HuH-7 (cell line): ENCODE results near the gene RSPO3.

Experiments
- DNase-seq: peaks from one replicate; pipeline ENCODE4 v3.0.0; 2011; ENCODE audit warnings: low spot score

Gene RSPO3

GRCh38 chr6:127162836-127163235 is 44.4 kb downstream of the RSPO3 start:
- no peak for DNase-seq

DNA sequence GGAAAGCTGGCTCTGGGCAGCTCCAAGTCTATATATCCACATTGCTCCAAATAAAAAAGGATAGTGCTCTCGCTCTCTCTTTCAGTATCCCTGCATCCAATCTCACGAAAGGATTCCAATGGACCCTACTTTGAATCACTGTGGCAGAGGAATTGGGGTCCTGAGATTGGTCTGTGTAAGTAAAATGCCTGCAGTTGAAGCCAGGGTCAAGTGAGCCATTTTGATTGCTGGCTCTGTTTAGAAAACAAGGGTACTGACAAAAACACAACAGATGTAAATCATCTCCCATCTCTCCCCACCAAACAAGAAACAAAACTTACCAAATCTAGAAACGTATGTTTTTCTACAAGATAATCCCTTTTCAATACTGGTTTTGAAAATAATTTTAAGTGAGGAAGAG is 45.6 kb downstream of the RSPO3 start:
- no peak for DNase-seq

- DNase-seq = no peak
Observed at GRCh38 chr6:127164565-127164964, 46.1 kb downstream of the RSPO3 start.

DNA sequence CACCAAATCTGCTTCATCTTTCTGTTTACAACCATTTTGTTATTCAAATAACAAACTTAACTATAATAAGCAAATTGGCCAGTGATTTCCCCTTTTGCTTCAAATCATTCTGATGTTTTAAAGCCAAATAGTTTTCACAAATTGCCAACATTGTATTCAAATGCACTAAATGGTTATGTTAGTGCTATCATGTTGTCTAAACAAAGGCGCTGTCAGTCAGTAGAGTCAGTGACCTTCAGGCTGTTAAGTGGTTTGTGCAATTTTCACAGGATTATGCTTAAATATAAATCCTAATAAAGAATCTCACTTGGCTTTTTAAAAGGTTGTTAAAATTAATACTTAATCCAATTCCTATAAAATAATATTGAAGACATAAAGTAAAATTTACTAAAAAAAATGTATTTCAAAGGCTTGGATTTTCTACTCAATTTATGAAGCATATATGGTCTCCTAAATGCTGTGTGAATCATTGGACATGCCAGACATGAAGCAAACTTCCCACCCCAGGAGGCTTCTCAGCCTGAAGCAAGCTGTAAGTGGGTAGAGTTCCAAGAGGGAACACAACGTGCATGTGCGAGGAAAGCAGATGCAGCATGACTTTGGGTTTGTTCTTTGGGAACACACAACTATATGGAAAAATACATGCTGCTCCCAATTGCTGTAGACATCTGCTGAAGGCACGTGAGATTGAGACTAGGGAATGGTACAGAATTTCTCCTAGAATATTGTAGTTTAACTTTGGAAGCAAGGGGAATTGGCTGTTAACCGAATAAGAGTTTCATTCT is 54.9 kb downstream of the RSPO3 start:
- DNase-seq = no peak

DNA sequence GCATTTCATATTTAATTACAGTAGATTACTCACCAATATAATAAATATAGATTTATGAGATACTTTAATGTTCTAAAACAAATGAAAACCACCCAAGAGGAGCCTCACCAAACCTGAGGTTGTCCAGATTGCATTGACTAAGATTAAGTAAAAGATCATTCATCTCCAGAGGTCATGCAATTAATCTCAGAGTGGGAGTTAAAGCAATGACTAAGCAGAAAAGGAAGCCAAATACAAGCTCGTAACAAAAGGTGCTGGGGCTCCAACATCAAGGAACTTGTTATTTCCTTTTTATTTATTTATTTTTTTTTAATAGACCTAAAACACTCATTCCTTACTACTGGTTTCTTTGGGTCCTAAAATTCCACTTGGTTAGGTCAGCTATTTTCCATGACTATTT is 57.7 kb downstream of the RSPO3 start:
- DNase-seq = no peak

GRCh38 chr6:127177030-127177922 is 58.8 kb downstream of the RSPO3 start:
- no peak for DNase-seq

- DNase-seq = no peak
Observed at GRCh38 chr6:127177923-127178231, 59.4 kb downstream of the RSPO3 start.

- no peak for DNase-seq
Observed at GRCh38 chr6:127178746-127179145, 60.3 kb downstream of the RSPO3 start.

DNA sequence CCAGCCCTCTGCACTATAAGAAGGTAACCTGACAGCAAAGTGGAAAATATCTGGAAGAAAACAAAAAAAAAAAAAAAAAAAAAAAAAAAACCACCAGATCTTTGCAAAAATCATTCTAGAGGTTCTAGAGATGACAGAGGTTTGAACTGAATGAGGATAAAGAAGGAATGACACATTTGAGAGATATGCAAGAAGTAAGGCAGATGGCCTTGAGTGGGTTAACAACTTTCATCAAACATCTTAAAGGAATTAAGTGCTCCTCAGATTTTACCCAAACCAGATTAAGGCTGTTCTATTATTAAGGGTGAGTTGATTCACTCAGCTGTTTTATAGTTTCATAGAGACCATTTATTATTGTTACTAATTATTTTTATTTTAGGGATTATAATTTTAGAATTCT is 62.0 kb downstream of the RSPO3 start:
- no peak for DNase-seq

DNA sequence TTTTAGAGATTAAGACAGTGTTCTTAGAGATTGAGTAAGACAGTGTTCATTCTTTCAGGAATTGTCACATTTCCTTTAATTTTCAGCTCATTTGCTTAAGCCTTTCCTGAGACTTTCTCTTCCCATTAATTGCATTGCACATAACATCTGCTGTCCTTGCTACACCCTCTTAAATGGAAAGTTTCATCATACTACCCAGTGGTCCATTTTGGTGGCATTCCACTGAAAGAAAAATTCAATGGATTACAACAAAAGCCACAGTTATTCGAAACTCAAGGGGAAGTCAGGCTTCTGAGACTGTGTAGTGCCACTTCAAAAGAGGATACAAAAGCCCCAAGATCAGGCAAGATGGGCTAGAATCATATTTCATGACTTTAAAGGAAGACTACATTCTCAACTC is 64.0 kb downstream of the RSPO3 start:
- DNase-seq = no peak

- no peak for DNase-seq
Observed at GRCh38 chr6:127185437-127185995, 67.0 kb downstream of the RSPO3 start.

- DNase-seq = peak; percentile 15
Observed at GRCh38 chr6:127186889-127187288, 68.4 kb downstream of the RSPO3 start.

- no peak for DNase-seq
Observed at GRCh38 chr6:127188744-127189143, 70.3 kb downstream of the RSPO3 start.

GRCh38 chr6:127190552-127190951 is 72.1 kb downstream of the RSPO3 start:
- no peak for DNase-seq

GRCh38 chr6:127191716-127192115 is 73.2 kb downstream of the RSPO3 start:
- DNase-seq = no peak

GRCh38 chr6:127192911-127193541 is 74.6 kb downstream of the RSPO3 start:
- no peak for DNase-seq

GRCh38 chr6:127195833-127196232 is 77.4 kb downstream of the RSPO3 start:
- no peak for DNase-seq

DNA sequence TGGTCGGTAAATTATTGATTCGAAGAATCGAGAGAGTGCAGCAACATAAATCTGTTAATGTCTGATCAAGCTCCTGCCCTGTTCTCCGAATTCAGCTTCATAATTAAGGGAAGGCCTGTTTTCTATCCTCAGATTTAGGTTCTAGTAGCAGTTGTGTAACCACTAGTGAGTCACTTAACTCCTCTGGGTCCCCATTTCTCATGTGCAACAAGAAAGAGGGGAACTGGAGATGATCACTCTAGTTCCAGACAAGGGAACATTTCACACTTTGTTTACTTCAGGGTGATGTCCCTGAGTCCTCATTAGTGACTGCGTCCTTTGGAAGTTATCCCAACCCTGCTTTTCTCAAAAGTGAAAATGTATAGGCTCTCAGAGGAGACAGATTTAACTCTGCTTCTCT is 80.1 kb downstream of the RSPO3 start:
- no peak for DNase-seq

GRCh38 chr6:127199470-127199869 is 81.0 kb downstream of the RSPO3 start:
- no peak for DNase-seq

DNA sequence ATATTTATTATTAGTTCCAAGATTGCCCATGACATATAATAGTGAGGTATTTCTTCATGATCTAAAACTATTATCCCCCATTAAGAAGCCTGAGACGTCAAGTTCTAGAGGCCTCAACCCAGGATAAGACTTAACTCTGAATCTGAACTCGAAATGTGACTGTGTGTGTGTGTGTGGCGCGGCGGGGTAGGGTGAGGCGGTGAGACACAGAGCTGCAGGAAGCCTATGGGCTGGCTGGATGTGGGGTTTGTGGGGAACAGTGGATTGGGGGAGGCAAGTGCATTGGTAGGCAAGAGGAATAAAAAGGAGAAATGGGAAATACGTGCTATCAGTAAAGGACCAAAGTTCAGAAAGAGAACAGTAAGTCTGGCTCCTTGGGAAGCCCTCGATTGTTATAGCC is 81.6 kb downstream of the RSPO3 start:
- DNase-seq = no peak

- no peak for DNase-seq
Observed at GRCh38 chr6:127201321-127201720, 82.8 kb downstream of the RSPO3 start.

DNA sequence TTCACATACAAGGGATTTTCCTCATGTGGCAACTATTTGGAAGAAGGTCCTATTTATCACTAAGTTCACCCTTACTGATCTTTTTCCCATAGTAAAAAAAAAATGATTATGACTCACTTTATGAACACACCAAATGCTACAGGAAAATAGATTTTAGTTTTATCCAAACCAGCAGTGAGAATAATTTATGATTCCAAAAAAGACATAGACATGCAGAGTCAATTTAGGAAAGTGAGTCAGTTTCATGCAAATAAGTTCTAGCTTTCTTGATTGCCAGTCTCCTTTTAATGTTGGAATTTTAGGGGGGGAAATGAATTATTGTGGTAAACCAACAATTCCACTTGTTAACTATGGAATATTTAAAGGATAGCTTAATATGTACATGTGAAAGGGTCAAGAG is 84.2 kb downstream of the RSPO3 start:
- DNase-seq = no peak

GRCh38 chr6:127204281-127204680 is 85.8 kb downstream of the RSPO3 start:
- DNase-seq = no peak
